ENCODE data around the gene LCN2.

GRCh38 chr9:128159784-128160602, 10.7 kb downstream of the LCN2 start, which contains the start of gene BBLN:
- TF ChIP-seq, protein P1, sequence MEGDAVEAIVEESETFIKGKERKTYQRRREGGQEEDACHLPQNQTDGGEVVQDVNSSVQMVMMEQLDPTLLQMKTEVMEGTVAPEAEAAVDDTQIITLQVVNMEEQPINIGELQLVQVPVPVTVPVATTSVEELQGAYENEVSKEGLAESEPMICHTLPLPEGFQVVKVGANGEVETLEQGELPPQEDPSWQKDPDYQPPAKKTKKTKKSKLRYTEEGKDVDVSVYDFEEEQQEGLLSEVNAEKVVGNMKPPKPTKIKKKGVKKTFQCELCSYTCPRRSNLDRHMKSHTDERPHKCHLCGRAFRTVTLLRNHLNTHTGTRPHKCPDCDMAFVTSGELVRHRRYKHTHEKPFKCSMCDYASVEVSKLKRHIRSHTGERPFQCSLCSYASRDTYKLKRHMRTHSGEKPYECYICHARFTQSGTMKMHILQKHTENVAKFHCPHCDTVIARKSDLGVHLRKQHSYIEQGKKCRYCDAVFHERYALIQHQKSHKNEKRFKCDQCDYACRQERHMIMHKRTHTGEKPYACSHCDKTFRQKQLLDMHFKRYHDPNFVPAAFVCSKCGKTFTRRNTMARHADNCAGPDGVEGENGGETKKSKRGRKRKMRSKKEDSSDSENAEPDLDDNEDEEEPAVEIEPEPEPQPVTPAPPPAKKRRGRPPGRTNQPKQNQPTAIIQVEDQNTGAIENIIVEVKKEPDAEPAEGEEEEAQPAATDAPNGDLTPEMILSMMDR (conservative IDR thresholded peaks at IDR 0.05; ENCODE audit: low read depth, low read length), result no peak
- TF ChIP-seq EZH2 (IDR thresholded peaks at IDR 0.05; ENCODE audit: borderline replicate concordance, low read depth, low read length, poor library complexity, severe bottlenecking), result no peak
